Stimulated activated CD4-positive, alpha-beta T cell treated with anti-CD3 and anti-CD28 coated beads, TNF-alpha, amount 100 ng/mL, for 48 hours (primary cell): ENCODE data around the gene C1orf122.

ENCODE experiments used
- DNase-seq, 3 donors: peaks; one replicate each; pipeline ENCODE4 v3.0.0-alpha.2; 2020; ENCODE audit warnings: low read depth in 3 of 3

C1orf122 gene

GRCh38 chr1:37845049-37845646, 37.6 kb downstream of the C1orf122 start:
- DNase-seq, result no peak

- no peak for DNase-seq
Observed at GRCh38 chr1:37845786-37846185, 38.2 kb downstream of the C1orf122 start.

DNA sequence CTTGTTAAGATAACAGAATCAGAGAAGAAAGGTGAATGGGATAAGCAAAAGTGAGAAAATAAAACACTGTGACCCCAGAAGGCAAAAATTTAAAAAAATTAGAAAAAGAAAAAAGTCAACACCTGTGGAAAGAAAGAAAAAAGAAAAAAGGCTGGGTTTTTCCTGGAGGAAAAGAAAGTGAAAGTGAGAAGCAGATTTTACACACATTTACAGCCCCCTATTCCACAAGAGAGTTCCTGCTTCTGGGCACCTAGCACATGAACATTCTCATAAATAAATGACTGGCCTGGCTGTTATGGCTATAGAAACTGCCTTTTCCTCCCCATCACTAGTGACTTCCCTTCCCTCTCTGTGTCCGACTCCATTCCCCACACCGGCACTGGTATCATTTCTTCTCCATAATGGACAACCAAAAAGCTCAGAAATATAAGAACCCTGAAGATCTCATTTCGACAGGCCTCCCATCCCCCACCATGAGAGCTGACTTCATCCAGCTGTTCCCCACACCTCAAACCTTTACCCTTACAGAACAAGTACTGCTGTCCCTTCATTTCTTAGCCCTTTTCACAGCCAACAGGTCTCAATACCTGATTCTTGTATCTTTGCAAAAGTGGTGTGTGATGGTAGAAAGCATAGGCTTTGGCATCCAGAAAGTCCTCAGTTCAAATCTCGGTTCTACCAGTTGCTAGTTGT, 39.2 kb downstream of the C1orf122 start:
- no peak for DNase-seq

GRCh38 chr1:37849480-37849879, 41.9 kb downstream of the C1orf122 start:
- no peak for DNase-seq

DNA sequence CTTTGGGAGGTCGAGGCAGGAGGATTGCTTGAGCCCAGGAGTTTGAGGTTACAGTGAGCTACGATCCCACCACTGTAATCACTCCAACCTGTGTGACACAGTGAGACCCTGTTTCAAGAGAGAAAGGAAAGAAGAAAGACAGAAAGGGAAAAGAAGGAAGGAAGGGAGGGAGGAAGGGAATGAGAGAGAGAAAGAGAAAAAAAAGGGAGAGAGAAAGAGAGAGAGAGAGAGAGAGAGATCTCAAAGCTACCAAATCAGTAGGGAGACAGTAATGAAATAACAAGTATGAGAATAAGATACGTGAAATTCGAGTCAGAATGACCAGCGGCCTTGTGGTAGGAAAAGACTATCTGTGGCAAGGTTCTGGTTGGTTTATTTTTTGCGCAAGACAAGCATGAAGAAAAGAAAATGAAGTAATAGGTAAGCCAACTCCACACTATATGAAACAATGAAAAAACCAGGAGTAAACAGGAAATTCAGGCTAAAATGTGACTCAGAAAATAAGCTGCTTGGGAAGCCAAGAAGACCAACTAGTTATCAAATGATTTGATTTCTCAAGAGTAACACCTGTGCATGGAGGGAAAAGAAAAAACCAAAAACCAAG, 42.9 kb downstream of the C1orf122 start:
- DNase-seq, result no peak

DNA sequence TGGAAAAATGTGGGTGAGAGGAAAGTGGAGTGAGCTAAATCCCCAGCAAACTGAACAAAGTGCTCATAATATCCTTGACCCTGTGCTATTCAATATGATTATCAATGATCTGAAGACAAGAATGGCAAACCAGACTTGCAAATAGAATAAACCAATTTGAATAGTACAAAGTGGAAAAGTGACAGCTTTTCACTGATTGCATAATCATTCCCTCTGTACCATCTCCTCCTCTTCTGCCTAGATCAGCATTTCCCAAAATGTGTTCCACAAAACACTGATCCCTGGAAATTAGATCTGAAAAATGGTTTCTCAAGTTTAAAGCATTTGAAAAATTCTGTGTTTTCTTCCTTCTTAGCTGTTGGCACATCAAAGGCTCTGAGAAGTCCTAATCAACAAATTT, 43.7 kb downstream of the C1orf122 start:
- DNase-seq, result no peak

DNA sequence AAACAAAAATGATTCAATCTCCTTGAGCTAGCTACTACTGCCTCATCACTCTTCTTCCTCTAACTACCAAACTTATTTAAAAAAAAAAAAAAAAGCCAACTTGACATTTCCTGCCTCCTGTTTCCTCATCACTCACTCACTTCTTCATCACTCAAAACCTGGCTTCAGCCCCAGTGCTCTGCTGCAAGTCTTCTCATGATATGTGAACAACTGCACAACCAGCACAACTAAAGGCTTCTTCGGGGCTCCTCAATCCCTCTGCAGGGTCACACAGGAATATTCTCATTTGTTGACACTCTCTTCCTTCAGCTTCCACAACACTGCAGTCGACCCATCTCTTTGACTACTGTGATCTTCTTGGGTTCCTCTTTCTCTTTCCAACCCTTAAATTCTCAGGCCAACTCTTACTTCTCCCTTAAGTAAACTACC, 44.2 kb downstream of the C1orf122 start:
- no peak for DNase-seq

- DNase-seq, result no peak
Observed at GRCh38 chr1:37853157-37853556, 45.6 kb downstream of the C1orf122 start.

GRCh38 chr1:37854406-37854805, 46.8 kb downstream of the C1orf122 start:
- DNase-seq, result no peak
